Esophagus (tissue), 2 donors: ENCODE data around the gene FAM83D. TPM values are rescaled to one million over a fixed set of nuclear protein-coding genes. Genes with fewer than 3 reads are reported as not detected.

Experiments used
- H3K27ac ChIP-seq, 2 donors: one replicate each; pipeline ENCODE4 v1.5.1; 2013; ENCODE audit warnings: low read depth in 2 of 2, mild to moderate bottlenecking in 2 of 2, inconsistent platforms in 1 of 2, low read length in 1 of 2, moderate library complexity in 1 of 2
- H3K27me3 ChIP-seq, 2 donors: one replicate each; pipeline ENCODE4 v1.6.1; 2013; ENCODE audit warnings: low read length in 2 of 2, control low read depth in 1 of 2, mild to moderate bottlenecking in 1 of 2; ENCODE audit not compliant: insufficient read depth in 2 of 2, control insufficient read depth in 1 of 2
- H3K36me3 ChIP-seq, 2 donors: one replicate each; pipeline ENCODE4 v1.6.1; 2013; ENCODE audit warnings: low read length in 1 of 2; ENCODE audit not compliant: control insufficient read depth in 2 of 2, insufficient read depth in 2 of 2
- H3K4me1 ChIP-seq, 2 donors: one replicate each; pipeline ENCODE4 v1.6.1; 2013; ENCODE audit warnings: low read length in 1 of 2; ENCODE audit not compliant: control insufficient read depth in 2 of 2, insufficient read depth in 2 of 2
- H3K4me3 ChIP-seq, 2 donors: one replicate each; pipeline ENCODE4 v1.5.1; 2013; ENCODE audit warnings: low read length in 2 of 2, mild to moderate bottlenecking in 2 of 2, low read depth in 1 of 2, moderate library complexity in 1 of 2
- H3K9me3 ChIP-seq, 2 donors: one replicate each; pipeline ENCODE4 v1.6.1; 2013; ENCODE audit warnings: mild to moderate bottlenecking in 2 of 2, low read depth in 1 of 2, low read length in 1 of 2, moderate library complexity in 1 of 2; ENCODE audit not compliant: control insufficient read depth in 2 of 2, insufficient read depth in 1 of 2
- WGBS, 2 donors: extraction: QIAGEN DNeasy Blood & Tissue Kit; methylation state at CpG; one replicate each; pipeline ENCODE4 v1.1.7; 2013; 5-methylcytosine and 5-hydroxymethylcytosine counted together
- polyA plus RNA-seq, 2 donors: library from polyadenylated mRNA; stranded (reverse); fragments of 200-250 nt; gene quantifications; one replicate each; pipeline ENCODE4 v1.2.3, GENCODE V29; 2013
- donor health status: healthy with polysubstance abuse.
- donor health status: Bipolar disorder and iron deficiency.

The FAM83D gene
- polyA plus RNA-seq, 2 donors = 32.6 to 62.0 TPM

DNA sequence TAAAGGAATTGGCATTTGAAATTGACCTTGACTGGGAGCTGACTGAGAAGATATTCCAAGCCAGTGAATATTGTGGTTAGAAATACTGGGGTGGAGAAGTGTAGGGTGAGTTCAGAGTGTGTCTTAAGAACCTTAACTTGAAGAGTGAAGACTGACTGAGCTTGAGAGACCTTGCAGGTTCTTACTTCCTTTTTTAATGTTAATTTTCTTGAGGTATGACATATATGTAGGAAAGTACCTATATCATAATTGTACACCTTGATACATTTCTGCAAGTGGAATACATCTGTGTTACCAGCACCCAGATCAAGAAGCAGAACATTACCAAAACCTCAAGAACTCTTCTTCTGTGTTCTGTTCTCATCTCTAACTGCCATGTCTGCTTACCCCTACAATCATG lies 46.9 kb downstream of the FAM83D start:
- H3K36me3 ChIP-seq = peaks cover 3 to 5% of the 10 kb centered on the region in 2 donors
- H3K4me3 ChIP-seq = no peak overlapping the region
- no peaks in the 10 kb centered on the region for H3K9me3 ChIP-seq
- H3K27me3 ChIP-seq = no peaks in the 10 kb centered on the region
- peaks cover 2 to 3% of the 10 kb centered on the region in 2 donors for H3K4me1 ChIP-seq
- no peak overlapping the region for H3K27ac ChIP-seq

DNA sequence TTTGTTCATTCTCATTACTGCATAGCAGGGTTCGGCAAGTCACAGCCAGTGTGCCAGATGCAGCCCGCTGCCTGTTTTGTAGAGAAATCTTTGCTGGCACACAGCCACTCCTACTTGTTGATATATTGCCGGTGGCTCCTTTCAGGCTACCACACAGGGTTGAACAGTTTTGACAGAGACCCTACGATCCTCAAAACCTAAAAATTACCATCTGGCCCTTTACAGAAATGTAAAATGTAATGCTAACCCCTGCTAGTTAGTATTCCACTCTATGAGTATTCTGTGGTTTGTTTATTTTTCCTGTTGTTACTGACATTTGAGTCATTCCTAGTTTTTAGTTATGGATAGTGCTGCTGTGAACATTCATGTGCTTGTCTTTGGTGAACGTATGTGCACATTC lies 47.4 kb downstream of the FAM83D start:
- H3K4me3 ChIP-seq = no peak overlapping the region
- H3K36me3 ChIP-seq = peaks cover 3 to 5% of the 10 kb centered on the region in 2 donors
- H3K9me3 ChIP-seq = no peaks in the 10 kb centered on the region
- no peaks in the 10 kb centered on the region for H3K27me3 ChIP-seq
- peaks cover 2% of the 10 kb centered on the region in 2 donors for H3K4me1 ChIP-seq
- peak overlapping the region; percentile 31 to 55 for H3K27ac ChIP-seq
- 28 to 50% methylated on average over 5 of the region's 5 CpGs for WGBS, 2 donors

DNA sequence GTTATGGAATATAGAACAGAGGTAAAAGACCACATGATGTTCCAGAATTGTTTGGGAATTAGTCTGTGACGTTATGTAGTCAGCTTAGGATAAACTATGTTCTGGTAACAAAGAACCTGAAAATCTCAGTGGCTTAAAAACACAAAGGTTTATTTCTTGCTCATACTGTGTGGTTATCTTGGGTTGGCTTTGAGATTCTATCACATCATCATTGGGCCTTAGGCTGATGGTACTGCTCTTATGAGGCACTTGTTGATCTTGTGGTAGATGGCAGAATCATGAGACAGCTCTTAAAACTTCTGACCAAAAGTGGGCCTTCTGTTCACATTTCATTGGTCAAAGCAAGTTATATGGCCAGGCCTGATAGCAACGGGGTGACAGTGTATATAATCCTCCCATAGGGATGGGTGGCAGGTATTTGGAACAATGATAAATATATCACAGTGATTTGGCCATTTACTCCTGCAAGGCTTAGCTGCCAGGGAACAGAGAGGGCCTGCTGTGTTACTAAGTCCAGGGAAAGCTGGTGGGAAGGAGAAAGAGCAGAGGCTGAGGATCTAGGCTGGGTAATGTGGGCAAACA lies 49.4 kb downstream of the FAM83D start:
- peaks cover 0 to 2% of the 10 kb centered on the region in 2 donors for H3K4me1 ChIP-seq
- no peaks in the 10 kb centered on the region for H3K9me3 ChIP-seq
- H3K27me3 ChIP-seq = no peaks in the 10 kb centered on the region
- H3K4me3 ChIP-seq = no peak overlapping the region
- H3K36me3 ChIP-seq = no peaks in the 10 kb centered on the region
- 60 to 68% methylated on average over 2 of the region's 2 CpGs for WGBS, 2 donors
- peak overlapping the region in 1 of 2 donors; percentile 33 for H3K27ac ChIP-seq

GRCh38 chr20:38979434-38979833 lies 53.2 kb downstream of the FAM83D start:
- Histone ChIP-seq H3K27ac (no peak overlapping the region), H3K4me1 (peaks cover 0 to 2% of the 10 kb centered on the region in 2 donors), H3K4me3 (no peak overlapping the region), H3K36me3 (no peaks in the 10 kb centered on the region), H3K9me3 (no peaks in the 10 kb centered on the region), H3K27me3 (no peaks in the 10 kb centered on the region)
- 91% methylated on average over 2 of the region's 2 CpGs for WGBS, 2 donors

- WGBS, 2 donors = 82 to 83% methylated on average over 3 of the region's 3 CpGs
- H3K27ac ChIP-seq = no peak overlapping the region
- peaks cover 0 to 2% of the 10 kb centered on the region in 2 donors for H3K4me1 ChIP-seq
- no peaks in the 10 kb centered on the region for H3K27me3 ChIP-seq
- H3K9me3 ChIP-seq = no peaks in the 10 kb centered on the region
- H3K4me3 ChIP-seq = no peak overlapping the region
- H3K36me3 ChIP-seq = no peaks in the 10 kb centered on the region
Measured at GRCh38 chr20:38979842-38980241, 53.6 kb downstream of the FAM83D start.

DNA sequence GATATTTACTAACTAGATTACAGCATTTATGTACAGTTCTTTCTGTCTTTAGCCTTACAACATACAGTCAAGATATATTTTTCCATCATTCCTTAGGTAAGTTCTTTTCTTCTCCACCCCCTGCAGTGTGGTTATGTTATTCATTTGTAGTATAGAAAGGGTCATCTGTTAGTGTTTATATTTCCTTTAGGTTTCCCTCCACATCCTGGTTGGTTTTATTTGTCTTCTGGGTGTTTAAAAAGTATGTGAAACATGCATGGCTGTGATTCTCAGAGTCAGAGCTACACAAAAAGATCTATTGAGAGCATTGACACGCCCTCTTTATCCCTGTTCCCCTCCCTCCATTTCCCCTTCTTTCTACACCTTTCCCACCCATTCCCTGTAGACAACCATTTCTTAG lies 56.1 kb downstream of the FAM83D start:
- Histone ChIP-seq H3K36me3 (no peaks in the 10 kb centered on the region), H3K9me3 (no peaks in the 10 kb centered on the region), H3K27ac (no peak overlapping the region), H3K4me1 (peaks cover 0 to 3% of the 10 kb centered on the region in 2 donors), H3K4me3 (no peak overlapping the region), H3K27me3 (no peaks in the 10 kb centered on the region)
- WGBS, 2 donors = 93 to 96% methylated on average over 1 of the region's 1 CpG

DNA sequence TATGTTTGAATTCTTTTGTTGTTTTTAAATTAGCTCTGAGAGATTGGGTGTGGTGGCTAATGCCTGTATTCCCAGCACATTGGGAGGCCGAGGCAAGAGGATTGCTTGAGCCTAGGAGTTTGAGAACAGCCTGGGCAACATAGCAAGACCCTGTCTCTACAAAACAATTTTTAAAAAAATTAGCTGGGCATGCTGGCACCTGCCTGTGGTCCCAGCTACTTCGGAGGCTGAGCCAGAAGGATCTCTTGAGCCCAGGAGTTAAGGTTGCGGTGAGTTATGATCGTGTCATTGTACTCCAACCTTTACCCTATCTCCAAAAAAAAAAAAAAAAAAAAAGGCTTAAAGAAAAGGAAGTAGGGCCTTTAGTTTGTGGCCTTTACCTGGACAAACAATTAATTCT lies 58.8 kb downstream of the FAM83D start:
- Histone ChIP-seq H3K4me3 (no peak overlapping the region), H3K36me3 (no peaks in the 10 kb centered on the region), H3K27me3 (no peaks in the 10 kb centered on the region), H3K9me3 (no peaks in the 10 kb centered on the region), H3K27ac (peak overlapping the region; percentile 60 to 68), H3K4me1 (peaks cover 0 to 3% of the 10 kb centered on the region in 2 donors)
- 64 to 66% methylated on average over 4 of the region's 4 CpGs for WGBS, 2 donors

- Histone ChIP-seq H3K27ac (peak overlapping the region in 1 of 2 donors; percentile 21), H3K4me3 (no peak overlapping the region), H3K4me1 (peaks cover 0 to 3% of the 10 kb centered on the region in 2 donors), H3K36me3 (no peaks in the 10 kb centered on the region), H3K27me3 (no peaks in the 10 kb centered on the region), H3K9me3 (no peaks in the 10 kb centered on the region)
- WGBS, 2 donors = 31 to 43% methylated on average over 1 of the region's 1 CpG
Measured at GRCh38 chr20:38985603-38986170, 59.5 kb downstream of the FAM83D start.

GRCh38 chr20:38986663-38987062 lies 60.4 kb downstream of the FAM83D start:
- Histone ChIP-seq H3K27ac (peak overlapping the region; percentile 69 to 70), H3K27me3 (no peaks in the 10 kb centered on the region), H3K9me3 (no peaks in the 10 kb centered on the region), H3K36me3 (no peaks in the 10 kb centered on the region), H3K4me1 (peaks cover 0 to 3% of the 10 kb centered on the region in 2 donors), H3K4me3 (no peak overlapping the region)
- WGBS, 2 donors = 66 to 85% methylated on average over 2 of the region's 2 CpGs

GRCh38 chr20:38987777-38988176 lies 61.6 kb downstream of the FAM83D start:
- Histone ChIP-seq H3K36me3 (no peaks in the 10 kb centered on the region), H3K4me1 (peaks cover 0 to 3% of the 10 kb centered on the region in 2 donors), H3K27ac (no peak overlapping the region), H3K27me3 (no peaks in the 10 kb centered on the region), H3K4me3 (no peak overlapping the region), H3K9me3 (no peaks in the 10 kb centered on the region)
- 79 to 84% methylated on average over 4 of the region's 4 CpGs for WGBS, 2 donors
